ENCODE results near the gene MAP3K14.
"Not testable (repeated sequence)": the region's sequence is repeated elsewhere in the genome, so short reads cannot be mapped to it uniquely, and the experiment has no call there.

MAP3K14 gene

DNA sequence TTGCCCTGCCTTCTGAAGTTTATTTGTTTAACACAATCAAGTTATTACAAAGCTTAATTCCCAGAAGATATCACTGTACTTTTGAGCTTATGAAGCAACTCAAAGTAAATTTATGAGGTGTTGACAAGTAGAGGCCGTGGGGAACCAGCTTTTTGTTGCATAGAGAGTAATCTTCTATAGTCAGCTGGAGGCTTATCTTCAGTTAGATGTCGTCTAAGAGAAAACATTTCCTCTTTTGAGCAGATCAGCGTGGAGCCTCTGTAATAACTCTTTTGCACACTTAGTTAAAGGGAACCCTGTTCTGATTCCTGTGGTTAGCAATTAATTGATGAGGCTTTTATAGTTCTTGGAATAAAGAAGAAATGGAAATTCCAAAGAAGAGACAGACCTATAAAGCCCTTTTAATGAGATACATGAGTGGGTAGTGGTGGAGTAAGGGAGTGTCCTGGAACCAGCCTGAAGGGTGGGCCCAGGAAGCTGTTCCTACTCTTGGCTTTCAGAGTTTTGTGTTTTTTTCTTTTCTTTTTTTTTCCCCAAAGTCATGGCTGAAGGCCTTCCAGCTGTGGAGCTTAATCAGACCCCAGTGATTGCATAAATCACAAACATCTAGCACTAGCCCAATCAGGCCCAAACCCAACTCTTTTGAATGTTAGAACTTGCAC, 28.9 kb upstream of the MAP3K14 start:
- Histone ChIP-seq H3K4me3 (ENCODE audit: low read length) (no peak overlapping the region), H3K4me1 (ENCODE audit: insufficient read depth, low read length) (peaks cover 5% of the 10 kb centered on the region), H3K27me3 (ENCODE audit: insufficient read depth, low read length) (no peaks in the 10 kb centered on the region), H2AFZ (ENCODE audit: low read depth, low read length) (no peak overlapping the region), H3K9me3 (ENCODE audit: low read length) (no peaks in the 10 kb centered on the region), H3K36me3 (ENCODE audit: insufficient read depth, low read length) (no peaks in the 10 kb centered on the region)

DNA sequence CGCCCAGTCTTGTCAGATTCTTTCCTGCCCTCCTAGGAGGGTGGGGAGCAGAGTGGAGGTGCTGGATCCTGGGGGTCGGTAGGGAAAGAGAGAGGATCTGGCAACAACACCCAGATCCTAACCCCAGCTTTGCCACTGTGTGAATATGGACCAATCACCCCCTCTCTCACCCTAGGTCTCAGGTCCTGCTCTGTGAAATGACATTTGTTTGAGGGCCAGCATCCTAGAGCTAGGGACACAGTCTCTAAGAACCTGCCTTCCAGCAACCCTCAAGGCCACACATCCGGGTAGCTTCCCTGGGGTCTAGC, 28.4 kb upstream of the MAP3K14 start:
- no peaks in the 10 kb centered on the region for H3K36me3 ChIP-seq (ENCODE audit: insufficient read depth, low read length)
- H3K27me3 ChIP-seq (ENCODE audit: insufficient read depth, low read length) = no peaks in the 10 kb centered on the region
- H3K4me3 ChIP-seq (ENCODE audit: low read length) = no peak overlapping the region
- H2AFZ ChIP-seq (ENCODE audit: low read depth, low read length) = no peak overlapping the region
- peaks cover 5% of the 10 kb centered on the region for H3K4me1 ChIP-seq (ENCODE audit: insufficient read depth, low read length)
- no peaks in the 10 kb centered on the region for H3K9me3 ChIP-seq (ENCODE audit: low read length)

DNA sequence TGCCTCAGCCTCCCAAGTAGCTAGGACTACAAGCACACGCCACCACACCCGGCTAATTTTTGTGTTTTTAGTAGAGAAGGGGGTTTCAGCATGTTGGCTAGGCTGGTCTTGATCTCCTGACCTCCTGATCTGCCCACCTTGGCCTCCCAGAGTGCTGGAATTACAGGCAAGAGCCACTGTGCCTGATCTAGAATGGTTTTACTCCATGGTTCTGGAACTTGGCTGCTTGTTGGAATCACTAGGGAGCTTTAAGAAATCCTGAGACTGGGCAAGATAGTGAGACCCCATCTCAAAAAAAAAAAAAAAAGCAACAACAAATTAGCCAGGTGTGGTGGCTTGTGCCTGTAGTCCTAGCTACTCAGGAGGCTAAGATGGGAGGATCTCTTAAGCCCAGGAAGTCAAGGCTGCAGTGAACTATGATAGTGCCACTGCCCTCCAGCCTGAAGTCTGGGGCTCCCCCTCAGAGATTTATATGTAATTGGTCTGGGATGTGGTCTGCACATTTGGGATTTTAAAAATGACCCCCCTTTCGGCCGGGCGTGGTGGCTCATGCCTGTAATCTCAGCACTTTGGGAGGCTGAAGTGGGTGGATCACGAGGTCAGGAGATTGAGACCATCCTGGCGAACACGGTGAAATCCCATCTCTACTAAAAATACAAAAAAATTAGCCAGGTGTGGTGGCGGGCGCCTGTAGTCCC, 27.3 kb upstream of the MAP3K14 start:
- not testable (repeated sequence) for H3K4me3 ChIP-seq (ENCODE audit: low read length); H3K4me1 ChIP-seq (ENCODE audit: insufficient read depth, low read length); H3K9me3 ChIP-seq (ENCODE audit: low read length); H3K36me3 ChIP-seq (ENCODE audit: insufficient read depth, low read length); H2AFZ ChIP-seq (ENCODE audit: low read depth, low read length); H3K27me3 ChIP-seq (ENCODE audit: insufficient read depth, low read length)

DNA sequence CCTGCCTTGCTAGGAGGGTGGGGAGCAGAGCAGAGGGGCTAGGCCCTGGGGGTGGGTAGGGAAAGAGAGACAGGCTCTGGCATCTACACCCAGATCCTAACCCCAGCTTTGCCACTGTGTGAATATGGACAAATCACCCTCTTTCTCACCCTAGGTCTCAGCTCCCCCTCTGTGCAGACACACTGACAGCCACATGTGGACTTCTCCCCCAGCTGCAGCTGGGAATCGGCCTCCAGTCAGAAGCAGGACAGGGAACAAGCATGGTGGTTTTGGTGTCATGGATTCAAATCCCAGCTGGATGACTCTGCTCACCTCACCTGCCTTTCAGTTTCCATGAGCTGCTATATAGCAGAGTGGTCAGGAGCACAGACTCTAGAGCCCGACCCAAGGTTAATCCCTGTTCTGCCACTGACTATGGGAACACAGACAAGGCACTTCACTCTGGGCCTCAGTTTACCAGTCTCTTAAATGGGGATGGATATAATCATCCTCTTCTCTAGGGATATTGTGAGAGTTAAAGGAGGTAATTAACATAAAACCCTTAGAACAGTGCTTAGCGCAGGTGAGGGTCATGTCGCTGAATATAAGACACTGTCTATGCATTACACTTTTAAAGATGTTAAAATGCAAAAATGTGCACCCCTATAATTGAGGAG, 26.2 kb upstream of the MAP3K14 start:
- H2AFZ ChIP-seq (ENCODE audit: low read depth, low read length) = no peak overlapping the region
- H3K36me3 ChIP-seq (ENCODE audit: insufficient read depth, low read length) = no peaks in the 10 kb centered on the region
- H3K9me3 ChIP-seq (ENCODE audit: low read length) = no peaks in the 10 kb centered on the region

DNA sequence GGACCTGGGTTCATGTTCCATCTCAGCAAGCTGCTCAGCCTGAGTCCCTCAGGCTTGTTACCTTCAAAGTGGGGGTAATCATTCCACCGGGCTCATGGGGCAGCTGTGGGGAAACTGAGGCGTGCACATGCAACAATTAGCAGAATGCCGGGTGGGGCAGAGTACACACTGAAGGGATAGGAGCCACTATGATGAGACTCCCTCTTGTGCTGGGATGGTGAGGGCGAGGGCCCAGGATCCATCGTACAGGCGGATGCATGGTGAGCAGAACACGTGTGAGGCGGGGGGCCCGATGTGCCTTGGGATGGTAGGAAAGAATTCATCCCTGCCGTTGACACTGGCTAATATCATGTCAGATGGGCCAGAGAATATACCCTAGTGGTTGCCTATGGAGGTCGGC, 25.5 kb upstream of the MAP3K14 start:
- peak overlapping the region; percentile 3 for H2AFZ ChIP-seq (ENCODE audit: low read depth, low read length)
- no peaks in the 10 kb centered on the region for H3K27me3 ChIP-seq (ENCODE audit: insufficient read depth, low read length)
- H3K36me3 ChIP-seq (ENCODE audit: insufficient read depth, low read length) = no peaks in the 10 kb centered on the region

More for the DNA sequence above, 26.2 kb upstream of the MAP3K14 start:
- Histone ChIP-seq H3K4me1 (ENCODE audit: insufficient read depth, low read length) (peaks cover 5% of the 10 kb centered on the region), H3K4me3 (ENCODE audit: low read length) (no peak overlapping the region), H3K27me3 (ENCODE audit: insufficient read depth, low read length) (no peaks in the 10 kb centered on the region)

DNA sequence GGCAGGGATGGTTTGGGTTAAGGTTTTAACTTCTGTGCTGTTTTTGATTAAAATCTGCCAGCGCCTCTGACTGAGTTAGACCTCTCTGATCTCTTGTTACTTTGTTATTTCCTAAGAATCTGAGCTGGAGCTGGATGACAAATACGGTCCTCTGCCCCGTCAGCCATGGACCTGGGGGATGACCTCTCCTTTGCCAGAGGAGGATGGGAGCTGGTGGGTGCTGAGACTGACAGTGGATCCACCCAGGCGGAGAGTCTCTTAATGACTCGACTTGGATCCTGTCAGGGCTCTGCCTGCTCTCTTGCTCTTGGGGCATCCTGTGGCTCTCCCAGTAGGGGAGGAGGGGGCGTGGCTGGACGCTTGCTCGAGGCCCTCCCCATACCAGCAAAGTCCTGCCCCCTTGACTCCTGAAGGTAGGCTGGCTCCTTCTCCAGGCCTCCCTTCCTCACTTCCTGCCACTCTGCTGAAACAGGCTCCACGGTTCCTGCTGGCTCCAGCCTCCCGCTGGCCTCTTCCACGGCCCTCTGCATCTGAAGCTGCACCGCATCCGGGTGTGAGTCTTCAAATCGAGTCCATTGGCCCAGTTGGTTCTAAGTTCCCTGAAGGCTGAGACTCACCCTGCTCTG, 24.8 kb upstream of the MAP3K14 start:
- H3K9me3 ChIP-seq (ENCODE audit: low read length) = no peaks in the 10 kb centered on the region
- no peaks in the 10 kb centered on the region for H3K36me3 ChIP-seq (ENCODE audit: insufficient read depth, low read length)
- H3K27me3 ChIP-seq (ENCODE audit: insufficient read depth, low read length) = no peaks in the 10 kb centered on the region
- H3K4me1 ChIP-seq (ENCODE audit: insufficient read depth, low read length) = peaks cover 8% of the 10 kb centered on the region
- H2AFZ ChIP-seq (ENCODE audit: low read depth, low read length) = peak overlapping the region; percentile 3
- no peak overlapping the region for H3K4me3 ChIP-seq (ENCODE audit: low read length)

More for the DNA sequence above, 25.5 kb upstream of the MAP3K14 start:
- H3K9me3 ChIP-seq (ENCODE audit: low read length) = no peaks in the 10 kb centered on the region
- H3K4me3 ChIP-seq (ENCODE audit: low read length) = no peak overlapping the region
- peaks cover 5% of the 10 kb centered on the region for H3K4me1 ChIP-seq (ENCODE audit: insufficient read depth, low read length)

DNA sequence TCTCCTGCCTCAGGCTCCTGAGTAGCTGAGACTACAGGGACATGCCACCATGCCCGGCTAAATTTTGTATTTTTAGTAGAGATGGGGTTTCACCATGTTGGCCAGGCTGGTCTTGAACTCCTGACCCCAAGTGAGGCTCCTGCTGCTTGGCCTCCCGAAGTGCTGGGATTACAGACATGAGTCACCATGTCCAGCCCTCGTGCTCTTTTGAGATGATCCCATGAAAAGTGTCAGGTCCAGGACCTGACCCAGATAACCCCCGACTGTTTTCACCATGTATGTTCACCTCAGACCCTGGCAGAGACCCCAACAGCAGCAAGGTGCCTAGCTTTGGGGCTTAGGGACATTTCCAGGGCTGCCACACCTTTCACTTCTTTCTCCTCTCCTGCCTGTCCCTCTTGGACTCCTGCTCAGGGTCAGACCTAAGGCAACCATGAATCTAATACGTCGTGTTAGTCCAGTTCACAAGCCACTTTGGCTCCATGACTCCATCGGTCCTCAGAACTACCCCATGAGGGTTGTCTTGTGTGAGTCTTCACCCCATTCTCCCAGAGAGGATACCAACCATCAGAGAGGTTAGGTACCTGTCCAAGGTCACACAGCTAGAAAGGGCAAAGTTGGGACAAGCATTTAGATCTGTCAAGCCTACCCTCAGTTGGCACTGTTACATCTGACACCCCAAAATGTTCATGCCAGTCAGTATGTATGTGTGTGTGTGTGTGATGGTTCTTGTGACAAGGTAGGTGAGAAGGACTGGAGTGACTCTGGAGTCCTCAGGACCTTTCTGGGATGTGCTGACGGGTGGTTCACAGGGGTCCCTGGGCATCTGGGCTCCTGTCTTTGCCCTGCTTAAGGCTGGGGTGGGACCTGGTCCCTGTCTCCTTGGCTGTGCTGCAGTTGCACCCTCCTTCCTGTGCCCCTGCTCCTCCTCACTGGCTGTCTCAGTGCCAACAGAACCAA, 23.1 kb upstream of the MAP3K14 start:
- H3K27me3 ChIP-seq (ENCODE audit: insufficient read depth, low read length) = no peaks in the 10 kb centered on the region
- no peaks in the 10 kb centered on the region for H3K9me3 ChIP-seq (ENCODE audit: low read length)
- no peak overlapping the region for H3K4me3 ChIP-seq (ENCODE audit: low read length)
- no peak overlapping the region for H2AFZ ChIP-seq (ENCODE audit: low read depth, low read length)
- no peaks in the 10 kb centered on the region for H3K36me3 ChIP-seq (ENCODE audit: insufficient read depth, low read length)
- peaks cover 12% of the 10 kb centered on the region for H3K4me1 ChIP-seq (ENCODE audit: insufficient read depth, low read length)

DNA sequence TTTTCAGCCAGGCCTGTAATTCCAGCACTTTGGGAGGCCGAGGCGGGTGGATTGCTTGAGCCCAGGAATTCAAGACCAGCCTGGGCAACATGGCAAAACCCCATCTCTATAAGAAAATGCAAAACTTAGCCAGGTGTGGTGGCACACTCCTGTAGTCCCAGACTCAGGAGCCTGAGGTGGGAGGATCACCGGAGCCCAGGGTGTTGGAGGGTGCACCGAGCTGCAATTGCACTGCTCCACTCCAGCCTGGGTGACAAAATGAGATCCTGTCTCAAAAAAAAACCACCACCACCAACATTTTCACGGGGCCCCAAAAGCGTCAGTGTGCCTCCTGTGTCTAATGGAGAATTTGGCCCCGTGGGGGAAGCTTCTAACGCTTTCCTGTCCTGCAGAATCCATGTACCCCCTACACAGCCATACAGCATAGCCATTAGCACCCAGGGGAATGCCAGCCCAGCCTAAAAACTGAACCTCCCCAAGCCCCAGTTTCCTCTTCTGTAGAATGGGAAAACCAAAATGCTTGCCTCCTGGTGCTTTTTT, 22.2 kb upstream of the MAP3K14 start:
- Histone ChIP-seq H3K27me3 (ENCODE audit: insufficient read depth, low read length) (no peaks in the 10 kb centered on the region), H3K4me1 (ENCODE audit: insufficient read depth, low read length) (peaks cover 12% of the 10 kb centered on the region), H3K36me3 (ENCODE audit: insufficient read depth, low read length) (no peaks in the 10 kb centered on the region), H3K9me3 (ENCODE audit: low read length) (no peaks in the 10 kb centered on the region), H2AFZ (ENCODE audit: low read depth, low read length) (no peak overlapping the region), H3K4me3 (ENCODE audit: low read length) (no peak overlapping the region)

DNA sequence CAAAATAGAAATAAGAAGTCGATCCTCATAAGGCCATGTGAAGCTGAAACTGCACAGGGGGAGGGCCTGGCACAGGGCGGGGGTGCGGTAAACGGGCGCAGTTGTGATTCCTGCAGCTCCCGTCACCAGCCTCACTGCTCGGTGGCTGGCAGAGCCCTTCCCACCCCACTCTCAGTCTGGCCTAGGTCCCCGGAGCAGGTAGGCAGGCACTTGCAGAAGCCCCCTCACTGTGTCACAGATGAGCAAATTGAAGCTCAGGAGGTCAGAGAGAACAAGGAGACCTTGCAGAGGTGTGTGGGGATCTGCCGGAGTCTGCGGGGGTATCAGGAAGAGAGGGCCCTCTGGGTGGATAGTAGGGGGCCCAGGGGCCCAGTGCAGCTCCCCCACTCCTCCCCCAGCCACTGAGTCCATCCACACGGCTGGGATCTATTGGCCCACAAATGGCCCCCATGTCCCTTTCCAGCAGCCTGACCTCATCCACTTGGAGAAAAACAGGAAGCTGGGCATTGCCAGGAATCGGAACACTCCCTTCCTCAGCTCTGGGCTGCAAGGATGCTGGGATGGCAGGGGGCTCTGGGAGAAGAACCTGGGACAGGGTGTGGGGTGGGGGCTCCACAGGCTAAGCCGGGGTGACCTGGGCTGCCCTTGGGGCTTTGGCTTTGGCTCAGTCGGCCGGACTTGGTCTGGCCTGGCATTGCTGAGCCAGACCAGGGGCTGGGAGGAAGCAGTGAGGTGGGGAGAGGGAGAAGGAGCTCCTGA, 21.4 kb upstream of the MAP3K14 start:
- no peaks in the 10 kb centered on the region for H3K36me3 ChIP-seq (ENCODE audit: insufficient read depth, low read length)
- no peaks in the 10 kb centered on the region for H3K27me3 ChIP-seq (ENCODE audit: insufficient read depth, low read length)
- H2AFZ ChIP-seq (ENCODE audit: low read depth, low read length) = no peak overlapping the region
- H3K4me1 ChIP-seq (ENCODE audit: insufficient read depth, low read length) = peaks cover 12% of the 10 kb centered on the region
- H3K9me3 ChIP-seq (ENCODE audit: low read length) = no peaks in the 10 kb centered on the region
- no peak overlapping the region for H3K4me3 ChIP-seq (ENCODE audit: low read length)

DNA sequence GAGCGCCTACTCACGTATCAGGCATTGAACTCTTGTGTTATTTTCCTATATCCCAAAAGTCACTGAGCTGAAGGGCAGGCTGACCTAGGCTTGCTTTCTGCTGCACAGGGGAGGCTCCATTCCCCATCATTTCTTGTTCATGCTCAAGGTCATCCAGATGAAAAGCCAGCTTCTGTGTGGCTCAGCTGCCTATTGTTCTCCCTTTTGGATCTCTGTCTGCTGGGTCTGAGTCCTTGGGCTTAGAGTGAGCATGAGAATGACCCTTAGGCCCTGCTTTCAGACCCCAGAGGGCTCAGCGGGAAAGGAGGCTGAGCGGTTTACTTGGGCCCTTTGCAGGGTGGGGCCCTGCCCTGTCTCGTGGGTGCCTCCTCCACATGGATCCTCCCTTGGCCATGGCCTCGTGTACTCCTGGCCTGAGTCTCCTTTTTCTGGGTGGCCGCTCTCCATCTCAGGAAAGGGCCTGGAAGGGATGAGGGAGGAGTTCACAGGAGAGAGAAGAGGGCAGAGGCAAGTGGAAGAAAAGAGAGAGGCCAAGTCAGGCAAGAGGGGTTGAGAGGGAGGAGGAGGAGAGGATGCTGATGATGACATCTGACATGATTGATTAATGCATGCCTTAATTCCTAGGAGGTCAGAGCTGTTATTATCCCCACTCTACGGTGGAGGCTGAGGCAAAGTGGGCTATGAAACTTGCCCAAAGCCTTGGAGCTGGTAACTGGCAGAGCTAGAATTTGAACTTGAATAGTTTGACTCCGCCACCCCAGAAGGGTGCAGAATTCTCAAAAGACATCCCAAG, 19.8 kb upstream of the MAP3K14 start:
- no peak overlapping the region for H2AFZ ChIP-seq (ENCODE audit: low read depth, low read length)
- H3K9me3 ChIP-seq (ENCODE audit: low read length) = no peaks in the 10 kb centered on the region
- H3K4me3 ChIP-seq (ENCODE audit: low read length) = no peak overlapping the region
- no peaks in the 10 kb centered on the region for H3K27me3 ChIP-seq (ENCODE audit: insufficient read depth, low read length)
- no peaks in the 10 kb centered on the region for H3K36me3 ChIP-seq (ENCODE audit: insufficient read depth, low read length)
- H3K4me1 ChIP-seq (ENCODE audit: insufficient read depth, low read length) = peaks cover 8% of the 10 kb centered on the region

DNA sequence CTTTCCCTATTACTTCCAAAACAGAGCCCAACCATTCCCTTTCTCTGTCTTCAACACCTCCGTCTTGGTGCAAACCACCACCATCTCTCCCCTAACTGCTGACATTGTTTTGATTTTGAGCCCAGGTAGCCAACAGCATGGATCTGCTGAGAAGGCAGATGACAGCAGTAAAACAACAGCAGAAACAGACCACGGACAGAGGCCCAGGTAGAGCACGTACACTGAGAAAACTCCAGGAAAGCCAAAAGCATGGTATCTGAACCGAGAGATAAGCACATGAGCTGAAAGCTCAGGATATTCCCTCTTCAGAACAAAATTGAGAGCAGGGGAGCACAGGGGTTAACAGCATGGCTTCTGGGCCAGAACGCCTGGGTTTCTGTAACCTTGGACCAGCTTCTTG, 18.9 kb upstream of the MAP3K14 start:
- Histone ChIP-seq H3K4me1 (ENCODE audit: insufficient read depth, low read length) (peaks cover 6% of the 10 kb centered on the region), H3K9me3 (ENCODE audit: low read length) (no peaks in the 10 kb centered on the region), H3K27me3 (ENCODE audit: insufficient read depth, low read length) (no peaks in the 10 kb centered on the region)

More for the DNA sequence above, 18.9 kb upstream of the MAP3K14 start:
- no peaks in the 10 kb centered on the region for H3K36me3 ChIP-seq (ENCODE audit: insufficient read depth, low read length)
- H2AFZ ChIP-seq (ENCODE audit: low read depth, low read length) = no peak overlapping the region
- H3K4me3 ChIP-seq (ENCODE audit: low read length) = no peak overlapping the region
